Gastroesophageal sphincter (tissue), 3 donors: ENCODE measurements around the gene MBOAT2.

Source experiments
- CTCF ChIP-seq, 4 experiments: fragments of 200-600 bp in 2 of 4; fragments of 450-650 bp in 2 of 4; sonication (generic) in 1 of 4; IDR thresholded peaks; one replicate each; pipeline ENCODE4 v1.5.1; 2017 to 2019; ENCODE audit warnings: antibody characterized with exemption in 4 of 4, mild to moderate bottlenecking in 2 of 4, moderate library complexity in 2 of 4
- EP300 ChIP-seq: sonication (generic); formaldehyde crosslinking; IDR thresholded peaks from one replicate; pipeline ENCODE4 v1.6.1; 2017; ENCODE audit warnings: antibody characterized with exemption, mild to moderate bottlenecking
- POLR2A ChIP-seq, 2 donors: fragments of 450-650 bp; IDR thresholded peaks; one replicate each; pipeline ENCODE4 v1.6.1; 2017; ENCODE audit warnings: antibody characterized with exemption in 2 of 2, mild to moderate bottlenecking in 2 of 2, moderate library complexity in 1 of 2
- POLR2AphosphoS5 ChIP-seq: sonication (generic); formaldehyde crosslinking; IDR thresholded peaks from one replicate; pipeline ENCODE4 v1.6.1; 2017; ENCODE audit warnings: antibody characterized with exemption

DNA sequence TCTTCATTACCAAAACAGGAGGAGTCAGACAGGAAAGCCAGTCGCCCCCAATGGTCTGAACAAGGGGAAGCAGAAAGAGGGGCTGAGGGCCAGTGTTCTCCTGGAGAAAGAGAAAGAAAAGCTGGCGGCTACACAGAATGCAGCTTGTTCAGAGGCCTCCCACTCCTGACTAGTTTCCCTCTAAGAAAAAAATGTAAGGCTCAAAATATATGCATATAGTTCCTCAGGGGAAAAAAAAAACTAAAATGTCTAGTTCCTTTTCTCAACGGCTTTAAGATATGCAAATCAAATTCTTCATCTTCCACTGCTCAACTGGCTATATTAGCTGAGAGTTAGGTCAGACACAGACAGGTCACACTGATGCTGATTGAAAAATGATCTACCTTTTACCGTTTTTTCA lies 18.6 kb downstream of the MBOAT2 start:
- no peak for TF ChIP-seq CTCF (IDR thresholded peaks at IDR 0.05)
- no peak for TF ChIP-seq POLR2A (IDR thresholded peaks at IDR 0.05)
- no peak for TF ChIP-seq EP300
- no peak for TF ChIP-seq POLR2AphosphoS5
